ENCODE data around the gene NCMAP. TPM values are rescaled to one million over a fixed set of nuclear protein-coding genes. Genes with fewer than 3 reads are reported as not detected.

NCMAP gene
- total RNA-seq (ENCODE audit: low replicate concordance): 2.1 and 2.4 TPM in 2 replicates
- long read RNA-seq, partial matches to known transcripts: 0 of 1 reads
- long read RNA-seq, other reads (novel, unspliced or antisense): 0 of 1 reads

GRCh38 chr1:24555591-24556413, at the start of gene NCMAP:
NCMAP (plus strand) TSS chr1:24556087; CDS start chr1:24595431, 39,344 bp downstream.
- no peak for TF ChIP-seq CTCF (conservative IDR thresholded peaks at IDR 0.05)
- Mint-ChIP-seq H3K4me3 (peak within 1 kb of the TSS; percentile 81), H3K4me1 (ENCODE audit: unreplicated experiment) (peaks cover 34% of the 10 kb centered on the region), H3K9me3 (no peaks in the 10 kb centered on the region), H3K27me3 (peaks cover 37% of the 10 kb centered on the region), H3K36me3 (peaks cover 4% of the 10 kb centered on the region), H3K27ac (peak within 1 kb of the TSS; percentile 82)
- no peak for DNase-seq (ENCODE audit: extremely low spot score, unreplicated experiment)

DNA sequence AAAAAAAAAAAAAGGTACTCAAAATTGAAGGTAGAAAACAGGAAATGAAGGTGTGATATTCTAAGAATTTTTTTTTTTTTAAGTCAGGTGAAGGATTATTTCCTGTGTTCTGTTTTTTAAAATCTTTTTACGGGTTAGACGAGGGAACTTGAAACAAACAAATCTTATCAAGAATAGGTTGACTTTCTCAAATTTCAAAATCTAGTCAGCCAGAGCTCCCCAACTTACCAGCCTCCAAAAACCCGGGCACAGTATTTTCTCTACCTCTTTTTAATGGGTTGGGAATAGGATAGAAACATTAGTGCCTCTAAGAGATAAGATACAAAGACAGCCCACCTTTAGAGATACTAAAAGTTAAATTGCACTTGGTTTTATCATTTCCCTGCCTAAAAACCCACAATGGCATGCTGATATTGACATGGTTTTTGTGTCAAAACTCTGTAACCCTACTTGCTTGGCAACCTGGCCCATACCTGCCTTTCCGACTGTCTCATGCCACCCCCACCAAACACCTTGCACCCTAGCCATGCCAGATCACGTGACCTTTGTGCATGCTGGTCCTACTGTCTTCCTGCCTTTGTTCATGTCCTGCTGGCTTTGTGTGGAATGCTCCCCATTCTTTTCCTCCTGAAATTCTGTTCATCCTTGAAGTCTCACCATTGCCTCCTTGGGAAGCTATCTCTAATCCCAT, 49.1 kb upstream of the NCMAP start:
- TF ChIP-seq CTCF (conservative IDR thresholded peaks at IDR 0.05): no peak
- Mint-ChIP-seq H3K9me3 (no peaks in the 10 kb centered on the region), H3K4me3 (peak overlapping the region; percentile 23), H3K4me1 (ENCODE audit: unreplicated experiment) (peaks cover 7% of the 10 kb centered on the region), H3K36me3 (no peaks in the 10 kb centered on the region), H3K27ac (peak overlapping the region; percentile 47), H3K27me3 (peaks cover 40% of the 10 kb centered on the region)
- DNase-seq (ENCODE audit: extremely low spot score, unreplicated experiment): peak; percentile 25

DNA sequence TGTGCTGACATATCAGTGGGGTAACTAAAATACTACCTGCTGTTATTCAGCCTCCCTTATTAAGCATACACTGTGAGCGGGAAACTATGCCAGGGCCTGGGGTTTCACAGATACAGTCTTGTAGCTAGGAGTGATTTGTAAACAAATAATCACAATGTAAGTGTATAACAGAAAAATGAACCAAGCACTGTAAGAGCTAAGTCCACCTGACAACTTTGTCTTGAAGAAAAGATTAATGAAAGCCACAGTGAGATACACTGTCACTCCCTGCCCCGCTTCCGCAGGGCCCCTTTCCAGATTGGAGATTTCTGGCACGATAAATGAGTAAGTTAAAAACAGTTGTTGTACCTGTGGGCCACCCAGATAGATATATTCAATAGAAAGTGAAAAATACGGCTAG, 48.5 kb upstream of the NCMAP start:
- Mint-ChIP-seq H3K27me3 (peaks cover 34% of the 10 kb centered on the region), H3K27ac (peak overlapping the region; percentile 47), H3K36me3 (no peaks in the 10 kb centered on the region), H3K4me1 (ENCODE audit: unreplicated experiment) (peaks cover 6% of the 10 kb centered on the region), H3K9me3 (no peaks in the 10 kb centered on the region), H3K4me3 (peak overlapping the region; percentile 23)
- no peak for TF ChIP-seq CTCF (conservative IDR thresholded peaks at IDR 0.05)
- DNase-seq (ENCODE audit: extremely low spot score, unreplicated experiment): no peak

GRCh38 chr1:24508911-24509310, 47.0 kb upstream of the NCMAP start:
- Mint-ChIP-seq H3K9me3 (no peaks in the 10 kb centered on the region), H3K27ac (no peak overlapping the region), H3K27me3 (peaks cover 27% of the 10 kb centered on the region), H3K4me3 (no peak overlapping the region), H3K4me1 (ENCODE audit: unreplicated experiment) (peaks cover 6% of the 10 kb centered on the region), H3K36me3 (no peaks in the 10 kb centered on the region)
- TF ChIP-seq CTCF (conservative IDR thresholded peaks at IDR 0.05): no peak
- no peak for DNase-seq (ENCODE audit: extremely low spot score, unreplicated experiment)

DNA sequence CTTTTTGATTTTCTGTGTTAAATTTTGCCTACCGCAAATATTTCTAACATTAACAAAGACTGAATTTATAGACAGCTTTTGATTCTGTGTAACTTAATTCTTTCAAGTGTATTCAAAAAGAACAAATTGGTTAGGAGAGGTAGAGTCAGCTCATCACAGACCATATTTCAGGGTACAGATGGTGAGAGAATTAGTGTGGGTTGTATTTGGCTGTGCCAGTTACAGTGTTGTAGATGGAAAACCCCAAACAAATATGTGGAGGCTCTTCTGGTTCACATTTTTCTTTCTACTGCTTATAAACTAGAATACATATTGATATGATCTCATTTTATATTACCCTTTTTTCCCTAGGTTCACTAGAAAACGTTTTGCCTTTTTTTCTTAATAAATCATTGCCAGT, 42.2 kb upstream of the NCMAP start:
- H3K4me3 Mint-ChIP-seq: no peak overlapping the region
- no peaks in the 10 kb centered on the region for H3K36me3 Mint-ChIP-seq
- H3K4me1 Mint-ChIP-seq (ENCODE audit: unreplicated experiment): no peaks in the 10 kb centered on the region
- H3K9me3 Mint-ChIP-seq: no peaks in the 10 kb centered on the region
- H3K27me3 Mint-ChIP-seq: no peaks in the 10 kb centered on the region
- H3K27ac Mint-ChIP-seq: peak overlapping the region; percentile 10
- no peak for TF ChIP-seq CTCF (conservative IDR thresholded peaks at IDR 0.05)
- no peak for DNase-seq (ENCODE audit: extremely low spot score, unreplicated experiment)

All from type B pancreatic cell (in vitro differentiated cells).